Measurements from ENCODE around the gene SMIM36. TPM values are rescaled to one million over a fixed set of nuclear protein-coding genes. Genes with fewer than 3 reads are reported as not detected.
A peak's percentile ranks its signal among the peaks of the same experiment; 100 is the strongest.

SMIM36 gene
- total and polyA plus RNA-seq, 2 of the 8 experiments (the other 6 are each of a cell fraction or from before 2014, with no cell fraction given) = not detected

- TF ChIP-seq CHD7 (IDR thresholded peaks at IDR 0.05; ENCODE audit: insufficient replicate concordance, low read length) (no peak), USF2 (IDR thresholded peaks at IDR 0.05; ENCODE audit: low read length) (no peak), ASH2L (IDR thresholded peaks at IDR 0.05; ENCODE audit: low read length) (peak; percentile 70), GTF2F1 (IDR thresholded peaks at IDR 0.05; ENCODE audit: borderline replicate concordance, low read depth, low read length) (no peak), POLR2AphosphoS5 (IDR thresholded peaks at IDR 0.05; ENCODE audit: low read depth, low read length) (peak; percentile 36; the same call in 1 of the 2 replicates), CTCF (IDR thresholded peaks at IDR 0.05; ENCODE audit: control extremely low read depth in 1 of 3, insufficient read depth in 1 of 3, low read depth in 1 of 3, low read length in 3 of 3) (no peak)
Observed at GRCh38 chr17:55421179-55421934, 89.9 kb downstream of the SMIM36 start, which contains the start of gene MMD (continued).

All from H1 (cell line).